A549 treated with RU486 at 1 μM for 4 hours (cell line): ENCODE data around the gene ENPP4. TPM values are rescaled to one million over a fixed set of nuclear protein-coding genes. Genes with fewer than 3 reads are reported as not detected.

Experiments used
- total RNA-seq: library from RNA; stranded (reverse); fragments of 200-300 nt; extraction: Qiagen RNA extraction; gene quantifications from 5 replicates; pipeline ENCODE4 v1.2.3, GENCODE V29; 2022; ENCODE audit warnings: low read depth

ENPP4 gene
- 0.29 to 0.41 TPM (median 0.29 TPM) in 4 of 5 replicates, not detected in the other for total RNA-seq

GRCh38 chr6:46129629-46130511 is at the start of gene ENPP4:
TSS of gene ENPP4 (plus strand) at chr6:46129989. CDS start at chr6:46139584, 9,595 bp downstream.

GRCh38 chr6:46170357-46171289 is 40.8 kb downstream of the ENPP4 start, which contains the start of gene ENPP5:
TSS of gene ENPP5 (minus strand) at chr6:46170980. CDS start at chr6:46168262, 2,718 bp downstream.

Other genes starting within 250 kb of the ENPP4 start
- not detected in 5 replicates for gene CLIC5, start 114.1 kb upstream of the ENPP4 start, total RNA-seq
- gene ENPP5, start 41.0 kb downstream of the ENPP4 start, total RNA-seq, result not detected in 5 replicates